GM12875 (cell line): ENCODE results near the gene NSUN2.

Experiments used
- H3K4me3 ChIP-seq: one replicate; pipeline ENCODE4 v1.5.1; 2011; ENCODE audit warnings: low read depth, low read length, control low read depth
- CTCF ChIP-seq: IDR thresholded peaks from 2 replicates; pipeline ENCODE4 v1.5.1; 2011; ENCODE audit warnings: low read depth, mild to moderate bottlenecking, control low read depth, inconsistent platforms, low read length, moderate library complexity, borderline replicate concordance; ENCODE audit not compliant: insufficient read depth

Gene NSUN2

GRCh38 chr5:6598351-6598900, 34.4 kb downstream of the NSUN2 start:
- no peak overlapping the region for H3K4me3 ChIP-seq

GRCh38 chr5:6597557-6597956, 35.3 kb downstream of the NSUN2 start:
- no peak for TF ChIP-seq CTCF
- no peak overlapping the region for H3K4me3 ChIP-seq

More at GRCh38 chr5:6598351-6598900, 34.4 kb downstream of the NSUN2 start:
- TF ChIP-seq CTCF: no peak

GRCh38 chr5:6596388-6596787, 36.5 kb downstream of the NSUN2 start:
- H3K4me3 ChIP-seq: no peak overlapping the region
- no peak for TF ChIP-seq CTCF

GRCh38 chr5:6595405-6595804, 37.4 kb downstream of the NSUN2 start:
- TF ChIP-seq CTCF: no peak
- no peak overlapping the region for H3K4me3 ChIP-seq

GRCh38 chr5:6594066-6594465, 38.8 kb downstream of the NSUN2 start:
- H3K4me3 ChIP-seq: no peak overlapping the region
- no peak for TF ChIP-seq CTCF

GRCh38 chr5:6593148-6594016, 39.5 kb downstream of the NSUN2 start:
- no peak overlapping the region for H3K4me3 ChIP-seq
- TF ChIP-seq CTCF: no peak

GRCh38 chr5:6592601-6593000, 40.2 kb downstream of the NSUN2 start:
- no peak for TF ChIP-seq CTCF
- H3K4me3 ChIP-seq: no peak overlapping the region
